OCI-LY3 (cell line): Measurements from ENCODE around the gene FITM1.

Experiments
- CTCF ChIP-seq: fragments of 200-600, 300-600 bp; sonication (generic); IDR thresholded peaks from 2 replicates; pipeline ENCODE4 v1.5.1; 2014; ENCODE audit warnings: antibody characterized with exemption, low read length, low read depth
- EZH2phosphoT487 ChIP-seq: fragments of 200-600 bp; shearing (Covaris generic); IDR thresholded peaks from 2 replicates; pipeline ENCODE4 v1.6.1; 2018; ENCODE audit warnings: antibody characterized with exemption, mixed run types, low read depth

- TF ChIP-seq CTCF (no peak), EZH2phosphoT487 (no peak)
Measured at GRCh38 chr14:24155100-24155499, 24.6 kb downstream of the FITM1 start.
